SK-N-SH (cell line): ENCODE measurements around the gene TECPR2. TPM values are rescaled to one million over a fixed set of nuclear protein-coding genes. Genes with fewer than 3 reads are reported as not detected.

Experiments used
- CTCF ChIA-PET: fragments of 300-600, 350-600 bp; formaldehyde crosslinking; extraction: SDS; loops from one replicate; lab custom pipeline; 2021; lab: Yijun Ruan, JAX
- POLR2A ChIA-PET: fragments of 350-600 bp; sonication (Branson Sonifier 250); formaldehyde crosslinking; extraction: SDS; loops from one replicate; lab custom pipeline; 2020; ENCODE audit warnings: antibody characterized with exemption, inconsistent platforms; lab: Yijun Ruan, JAX
- DNase-seq: peaks from one replicate; pipeline ENCODE4 v3.0.0; 2012
- H2AFZ ChIP-seq: fragments of 200-600 bp; sonication (generic); 2 replicates; pipeline ENCODE4 v1.8.1; 2016; ENCODE audit warnings: antibody characterized with exemption, mild to moderate bottlenecking, low read depth
- H3F3A ChIP-seq: fragments of 200-600 bp; sonication (generic); replicated peaks from 2 replicates; pipeline ENCODE3; 2016; ENCODE audit warnings: antibody characterized with exemption, mild to moderate bottlenecking; ENCODE audit not compliant: insufficient read depth
- H3K27ac ChIP-seq, 2 experiments: fragments of 200-500 bp in 1 of 2; fragments of 200-600 bp in 1 of 2; sonication (Bioruptor generic) in 1 of 2; sonication (generic), shearing (Covaris generic) in 1 of 2; 2 replicates each; pipeline versions ENCODE4 v1.5.1 to v1.6.1; 2014 to 2016; ENCODE audit warnings: low read depth in 2 of 2, inconsistent platforms in 1 of 2, low read length in 1 of 2, mild to moderate bottlenecking in 1 of 2, mixed read lengths in 1 of 2
- H3K27me3 ChIP-seq: fragments of 200-600 bp; sonication (generic), shearing (Covaris generic); 2 replicates; pipeline ENCODE4 v1.6.1; 2016; ENCODE audit warnings: mixed run types; ENCODE audit not compliant: insufficient read depth
- H3K36me3 ChIP-seq, 2 experiments: fragments of 200-500 bp in 1 of 2; fragments of 200-600 bp in 1 of 2; sonication (Bioruptor generic) in 1 of 2; sonication (generic) in 1 of 2; replicated peaks in 1 of 2; 2 replicates each; pipeline versions ENCODE3 to v1.5.1; 2014 to 2016; ENCODE audit warnings: low read length in 1 of 2, mild to moderate bottlenecking in 1 of 2; ENCODE audit not compliant: insufficient read depth in 2 of 2, control insufficient read depth in 1 of 2
- H3K4me1 ChIP-seq, 2 experiments: fragments of 200-500 bp in 1 of 2; fragments of 200-600 bp in 1 of 2; sonication (Bioruptor generic) in 1 of 2; sonication (generic), shearing (Covaris generic) in 1 of 2; 2 replicates each; pipeline versions ENCODE4 v1.5.1 to v1.6.1; 2014 to 2016; ENCODE audit warnings: low read depth in 1 of 2, low read length in 1 of 2, mixed run types in 1 of 2; ENCODE audit not compliant: insufficient read depth in 2 of 2, control insufficient read depth in 1 of 2
- H3K4me2 ChIP-seq: fragments of 200-600 bp; sonication (generic), shearing (Covaris generic); 2 replicates; pipeline ENCODE4 v1.6.1; 2017; ENCODE audit warnings: mixed run types
- H3K4me3 ChIP-seq, 2 experiments: fragments of 200-500 bp in 1 of 2; fragments of 200-600 bp in 1 of 2; sonication (Bioruptor generic) in 1 of 2; sonication (generic), shearing (Covaris generic) in 1 of 2; 2 replicates each; pipeline versions ENCODE4 v1.5.1 to v1.8.1; 2014 to 2016; ENCODE audit warnings: low read depth in 2 of 2, inconsistent platforms in 1 of 2, low read length in 1 of 2, mild to moderate bottlenecking in 1 of 2, mixed read lengths in 1 of 2, moderate library complexity in 1 of 2
- H3K79me2 ChIP-seq: fragments of 200-600 bp; sonication (generic); 2 replicates; pipeline ENCODE4 v1.8.1; 2017; ENCODE audit warnings: mild to moderate bottlenecking; ENCODE audit not compliant: insufficient read depth
- H3K9ac ChIP-seq: fragments of 200-600 bp; sonication (generic); 2 replicates; pipeline ENCODE4 v1.6.1; 2017; ENCODE audit warnings: mixed run types
- H3K9me2 ChIP-seq: fragments of 200-600 bp; sonication (generic); 2 replicates; pipeline ENCODE4 v1.6.1; 2017; ENCODE audit warnings: mixed run types
- H3K9me3 ChIP-seq: fragments of 200-600 bp; sonication (generic); 2 replicates; pipeline ENCODE4 v1.6.1; 2017; ENCODE audit warnings: mixed run types, mild to moderate bottlenecking, moderate library complexity
- H4K20me1 ChIP-seq: fragments of 200-600 bp; sonication (generic); 2 replicates; pipeline ENCODE4 v1.6.1; 2017; ENCODE audit warnings: mild to moderate bottlenecking, mixed run types; ENCODE audit not compliant: insufficient read depth
- CTCF ChIP-seq: fragments of 200-600 bp; sonication (generic); IDR thresholded peaks from 2 replicates; pipeline ENCODE4 v1.6.1; 2017; ENCODE audit warnings: antibody characterized with exemption, mild to moderate bottlenecking, moderate library complexity
- ELF1 ChIP-seq: IDR thresholded peaks from 2 replicates; pipeline ENCODE4 v1.4.0; 2012
- EP300 ChIP-seq, 2 experiments: IDR thresholded peaks; 2 replicates each; pipeline versions ENCODE4 v1.4.0 to v1.6.1; 2012; ENCODE audit warnings: borderline replicate concordance in 1 of 2, low read depth in 1 of 2, low read length in 1 of 2
- FOXJ3 ChIP-seq: sonication (generic); formaldehyde crosslinking; IDR thresholded peaks from 2 replicates; pipeline ENCODE4 v1.5.1; 2020; ENCODE audit warnings: mild to moderate bottlenecking, missing genetic modification reagents
- GATA2 ChIP-seq: sonication (generic); formaldehyde crosslinking; IDR thresholded peaks from 2 replicates; pipeline ENCODE4 v1.5.0; 2020; ENCODE audit warnings: mild to moderate bottlenecking, missing genetic modification reagents
- IRF3 ChIP-seq: fragments of 150-350 bp; IDR thresholded peaks from 2 replicates; pipeline ENCODE4 v1.6.1; 2016; ENCODE audit warnings: mild to moderate bottlenecking, low read depth, low read length
- JUND ChIP-seq: IDR thresholded peaks from 2 replicates; pipeline ENCODE4 v1.4.0; 2012
- MAX ChIP-seq: IDR thresholded peaks from 2 replicates; pipeline ENCODE4 v1.4.0; 2012; ENCODE audit warnings: low read depth
- MEF2A ChIP-seq: IDR thresholded peaks from 2 replicates; pipeline ENCODE4 v1.4.0; 2012; ENCODE audit warnings: low read depth, borderline replicate concordance
- MXI1 ChIP-seq: IDR thresholded peaks from 2 replicates; pipeline ENCODE4 v1.6.1; 2012; ENCODE audit warnings: mild to moderate bottlenecking, low read depth, low read length, improper control_type of control experiment
- PBX3 ChIP-seq: IDR thresholded peaks from 2 replicates; pipeline ENCODE4; 2012
- POLR2AphosphoS5 ChIP-seq: IDR thresholded peaks from 2 replicates; pipeline ENCODE4 v1.6.1; 2012; ENCODE audit warnings: low read depth, low read length
- SIN3A ChIP-seq: IDR thresholded peaks from 2 replicates; pipeline ENCODE4 v1.6.1; 2012; ENCODE audit warnings: low read depth, mild to moderate bottlenecking, low read length, moderate library complexity, borderline replicate concordance
- SMC3 ChIP-seq: IDR thresholded peaks from 2 replicates; pipeline ENCODE4 v1.6.1; 2012; ENCODE audit warnings: low read depth, low read length, improper control_type of control experiment
- TAF1 ChIP-seq: IDR thresholded peaks from 2 replicates; pipeline ENCODE4 v1.6.1; 2012; ENCODE audit warnings: low read depth, mild to moderate bottlenecking, low read length, moderate library complexity, borderline replicate concordance
- USF1 ChIP-seq: IDR thresholded peaks from 2 replicates; pipeline ENCODE4 v1.4.0; 2012; ENCODE audit warnings: low read depth, borderline replicate concordance
- WGBS: methylation state at CpG from one replicate; pipeline ENCODE4 v1.1.6; 2017; ENCODE audit warnings: low lambda C conversion rate; 5-methylcytosine and 5-hydroxymethylcytosine counted together
- polyA plus RNA-seq, 3 experiments: library from polyadenylated mRNA; depleted of rRNA; stranded (reverse); fragments of >200 nt; gene quantifications; 2 replicates each; pipeline ENCODE4 v1.2.3, GENCODE V29; 2012

Gene TECPR2
- polyA plus RNA-seq, 1 of the 3 experiments (the other 2 are of a cell fraction): 6.9 TPM

GRCh38 chr14:102417001-102417431 is 54.3 kb downstream of the TECPR2 start:
- H2AFZ ChIP-seq: no peak overlapping the region
- H3K27me3 ChIP-seq: no peaks in the 10 kb centered on the region
- H3K4me2 ChIP-seq: no peak overlapping the region
- H3K4me1 ChIP-seq: no peaks in the 10 kb centered on the region; a peak in 1 of 4 replicates
- no peak overlapping the region for H3K27ac ChIP-seq
- H3K36me3 ChIP-seq: peaks cover 6 to 9% of the 10 kb centered on the region in 2 experiments
- TF ChIP-seq GATA2 (CRISPR knock-in tag): no peak
- no peak for TF ChIP-seq TAF1
- TF ChIP-seq IRF3: no peak
- TF ChIP-seq PBX3: no peak
- TF ChIP-seq POLR2AphosphoS5: no peak
- TF ChIP-seq CTCF: no peak
- no peak for TF ChIP-seq MEF2A
- no peak for TF ChIP-seq JUND
- no peak for TF ChIP-seq FOXJ3 (CRISPR knock-in tag)
- TF ChIP-seq EP300 (IDR thresholded peaks at IDR 0.05; ENCODE audit: borderline replicate concordance in 1 of 2, low read depth in 1 of 2, low read length in 1 of 2): no peak
- no peak for TF ChIP-seq MXI1
- no peak for TF ChIP-seq ELF1
- no peak for TF ChIP-seq MAX
- no peak for TF ChIP-seq SMC3
- TF ChIP-seq USF1: no peak
- no peak for TF ChIP-seq SIN3A
- ChIA-PET CTCF (no interaction called here), POLR2A (no interaction called here)
- no peak overlapping the region for H3K9ac ChIP-seq
- no peaks in the 10 kb centered on the region for H3K79me2 ChIP-seq
- no peak for DNase-seq
- H3K9me3 ChIP-seq: no peaks in the 10 kb centered on the region
- H3K9me2 ChIP-seq: no peaks in the 10 kb centered on the region
- no peaks in the 10 kb centered on the region for H4K20me1 ChIP-seq
- no peaks in the 10 kb centered on the region for H3F3A ChIP-seq
- no peak overlapping the region for H3K4me3 ChIP-seq
- 91% methylated on average over 9 of the region's 9 CpGs for WGBS
